ENCODE results near the gene MAEA.

DNA sequence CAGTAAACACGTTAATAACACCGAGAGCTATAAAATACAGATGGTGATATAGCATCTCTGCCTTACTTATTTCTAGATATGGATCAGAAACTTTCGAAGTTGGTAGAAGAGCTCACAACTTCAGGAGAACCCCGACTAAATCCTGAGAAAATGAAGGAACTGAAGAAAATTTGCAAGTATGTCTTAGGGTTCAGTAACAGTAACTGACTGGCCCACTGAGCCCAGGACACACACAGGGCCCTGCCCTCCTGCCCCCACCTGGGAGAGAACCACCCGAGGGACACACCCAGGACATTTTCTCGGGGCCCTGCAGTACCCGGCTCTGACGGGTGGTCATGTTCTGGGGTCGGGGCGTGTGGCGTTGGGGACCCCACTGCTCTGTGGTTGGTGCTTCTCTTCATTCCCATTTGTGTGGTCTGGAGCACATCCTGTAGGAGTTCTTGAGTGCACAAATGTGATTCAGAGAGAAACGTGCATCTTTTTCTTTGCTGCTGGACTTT, 58.4 kb downstream of the MAEA start:
- TF ChIP-seq CTCF (IDR thresholded peaks at IDR 0.05; ENCODE audit: control extremely low read depth in 1 of 3, insufficient read depth in 1 of 3, low read depth in 1 of 3, low read length in 3 of 3) (no peak), RNF2 (IDR thresholded peaks at IDR 0.05; ENCODE audit: borderline replicate concordance, low read depth, low read length, missing control alignments, poor library complexity, severe bottlenecking) (no peak), POLR2A (IDR thresholded peaks at IDR 0.05; ENCODE audit: control extremely low read depth in 1 of 2, low read depth in 2 of 2, low read length in 2 of 2) (no peak), CTBP2 (IDR thresholded peaks at IDR 0.05; ENCODE audit: borderline replicate concordance, insufficient read depth, insufficient read length, low read length) (no peak), RAD21 (IDR thresholded peaks at IDR 0.05 in 1 of 2, conservative IDR thresholded peaks at IDR 0.05 in 1 of 2; ENCODE audit: low read depth in 2 of 2, low read length in 2 of 2) (no peak), JUND (IDR thresholded peaks at IDR 0.05; ENCODE audit: low read length) (no peak), E2F6 (IDR thresholded peaks at IDR 0.05) (no peak), SIN3A (conservative IDR thresholded peaks at IDR 0.05 in 1 of 2, IDR thresholded peaks at IDR 0.05 in 1 of 2; ENCODE audit: low read depth in 1 of 2, low read length in 2 of 2) (no peak), CHD1 (IDR thresholded peaks at IDR 0.05; ENCODE audit: low read depth, low read length) (no peak), BRCA1 (IDR thresholded peaks at IDR 0.05; ENCODE audit: low read depth, low read length) (no peak), CEBPB (IDR thresholded peaks at IDR 0.05; ENCODE audit: low read depth, low read length) (no peak), TBP (IDR thresholded peaks at IDR 0.05; ENCODE audit: low read depth, low read length) (no peak), CHD2 (IDR thresholded peaks at IDR 0.05; ENCODE audit: low read length) (no peak)

All from H1 (cell line).